Inflammatory macrophage (primary cell): ENCODE measurements around the gene IFT122.

Experiments
- DNase-seq, 2 donors: peaks; one replicate each; pipeline ENCODE4 v3.0.0-alpha.2; 2020 to 2022

IFT122 gene

DNA sequence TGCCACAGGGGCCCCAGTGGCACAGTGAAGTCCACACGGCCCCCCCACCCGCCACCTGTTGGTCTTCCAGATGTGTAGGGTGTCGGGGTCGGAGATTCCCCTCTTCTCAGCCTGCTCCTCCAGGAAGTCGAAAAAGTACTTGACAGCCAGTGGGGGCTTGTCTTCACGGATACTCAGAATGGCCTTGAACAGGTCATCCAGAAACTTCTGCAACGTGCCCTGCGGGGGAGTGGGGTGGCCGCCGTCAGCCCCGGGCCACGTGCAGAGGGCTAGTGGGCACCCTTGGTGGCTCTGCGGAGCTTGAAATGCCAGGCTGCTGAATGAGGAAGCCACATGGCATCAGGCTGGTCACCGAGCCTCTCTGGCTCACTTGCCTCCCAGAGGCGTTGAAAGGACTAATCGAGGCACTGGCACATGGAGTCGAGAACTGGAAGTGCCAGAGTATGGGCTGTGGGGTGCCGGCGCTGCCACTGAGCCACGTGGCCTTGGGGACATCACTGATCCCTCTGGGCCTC, 119.6 kb downstream of the IFT122 start:
- no peak for DNase-seq

DNA sequence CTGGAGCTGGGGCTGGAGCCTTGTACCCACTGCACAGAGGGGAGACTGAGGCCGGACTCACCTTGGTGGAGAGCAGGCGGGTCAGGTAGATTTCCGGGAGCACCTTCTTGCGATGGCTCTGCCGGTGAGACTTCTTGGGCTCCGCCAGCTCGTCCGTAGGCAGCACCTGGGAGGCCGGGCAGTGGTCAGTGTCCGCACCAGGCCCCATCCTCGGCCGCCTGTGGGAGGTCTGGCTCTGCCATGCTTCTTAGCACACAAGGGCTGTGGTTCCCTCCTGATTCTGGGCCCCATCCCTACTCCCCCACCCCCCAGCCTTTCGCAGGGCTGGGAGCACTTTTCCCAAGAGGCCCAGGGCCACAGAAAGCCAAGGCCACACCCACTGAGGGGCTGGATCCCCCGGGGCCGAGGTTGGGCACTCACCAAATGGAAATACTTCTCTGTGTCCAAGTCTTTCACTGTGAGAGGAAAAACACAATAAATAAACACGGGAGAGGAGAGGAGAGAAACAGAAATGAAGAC, 120.3 kb downstream of the IFT122 start:
- no peak for DNase-seq

DNA sequence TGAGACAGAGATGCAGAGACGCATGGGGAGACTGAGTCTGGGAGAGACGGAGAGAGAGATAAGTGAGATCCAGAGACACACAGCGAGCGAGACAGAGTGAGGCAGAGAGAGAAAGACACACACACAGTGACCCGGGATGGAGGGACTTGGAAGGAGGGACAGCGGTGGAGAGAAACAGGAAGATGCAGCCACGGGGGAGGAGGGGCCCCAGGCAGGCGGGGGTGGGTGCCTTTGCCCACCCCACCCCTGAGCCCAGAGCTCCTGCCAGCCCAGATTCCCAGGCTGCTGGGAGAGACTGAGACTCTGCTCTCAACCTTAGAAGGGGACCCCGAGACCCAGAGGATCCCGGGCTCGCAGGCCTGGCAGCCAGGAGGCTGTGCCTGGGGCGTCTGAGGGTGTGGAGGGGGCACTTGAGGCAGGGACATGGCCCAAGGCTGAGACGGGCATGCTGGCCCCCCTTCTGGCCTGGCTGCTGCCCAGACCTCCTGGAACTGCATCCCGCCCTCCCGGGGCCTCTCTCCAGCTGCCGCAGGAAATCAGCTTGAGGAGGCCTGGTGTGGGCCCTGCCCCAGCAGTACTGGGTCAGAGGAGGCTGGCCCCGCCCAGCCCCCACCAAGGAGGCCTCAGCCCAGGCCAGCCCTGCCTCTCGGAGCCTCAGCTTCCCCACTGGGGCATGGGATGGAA, 121.0 kb downstream of the IFT122 start:
- no peak for DNase-seq

DNA sequence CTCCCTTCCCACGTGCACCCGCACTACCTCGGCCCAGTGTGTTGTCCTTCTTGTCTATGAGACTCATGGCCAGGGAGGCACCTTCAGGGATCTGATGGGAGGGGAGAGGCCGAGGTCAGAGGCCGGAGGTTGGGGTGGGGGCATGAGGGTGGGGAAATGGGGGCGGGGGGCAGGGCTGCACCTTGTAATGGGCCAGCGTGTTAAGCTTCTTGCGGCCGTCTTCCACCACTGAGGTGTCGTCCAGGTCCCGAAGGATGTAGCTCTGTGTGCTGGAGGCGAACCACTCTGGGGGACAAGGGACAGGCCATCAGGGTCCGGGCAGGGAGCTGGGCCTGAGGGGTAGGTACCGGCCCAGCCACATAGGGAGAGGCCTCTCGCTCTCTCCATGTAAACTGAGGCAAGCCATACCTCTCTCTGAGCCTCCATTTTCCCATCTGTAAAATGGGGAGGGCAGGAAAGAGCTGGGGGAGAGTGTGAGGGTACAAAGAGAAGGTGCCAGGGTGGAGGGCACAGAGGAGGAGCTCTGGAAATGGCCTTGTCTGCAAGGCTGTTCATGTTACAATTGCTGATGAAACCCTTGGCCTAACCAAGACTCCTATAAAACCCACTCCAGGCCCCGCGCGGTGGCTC, 121.7 kb downstream of the IFT122 start:
- no peak for DNase-seq

DNA sequence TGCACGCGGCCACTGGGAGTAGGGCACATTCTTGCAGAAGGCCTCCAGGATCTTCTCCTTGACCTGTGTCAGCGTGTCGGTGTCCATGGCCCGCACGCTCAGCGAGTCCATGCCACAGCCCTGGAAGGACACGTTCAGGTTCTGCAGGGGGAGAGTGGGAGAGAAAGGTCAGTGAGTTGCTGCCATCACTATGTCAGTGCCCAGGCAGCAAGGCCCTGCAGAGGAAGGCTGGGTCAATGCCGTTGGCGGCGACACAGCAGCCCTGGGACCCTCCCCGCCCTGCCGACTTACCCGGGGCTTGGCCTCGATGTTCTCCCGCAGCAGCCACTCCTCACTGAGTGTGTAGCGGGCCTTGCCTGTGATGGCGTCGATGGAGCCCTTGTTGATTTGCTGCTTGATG, 122.8 kb downstream of the IFT122 start:
- no peak for DNase-seq

DNA sequence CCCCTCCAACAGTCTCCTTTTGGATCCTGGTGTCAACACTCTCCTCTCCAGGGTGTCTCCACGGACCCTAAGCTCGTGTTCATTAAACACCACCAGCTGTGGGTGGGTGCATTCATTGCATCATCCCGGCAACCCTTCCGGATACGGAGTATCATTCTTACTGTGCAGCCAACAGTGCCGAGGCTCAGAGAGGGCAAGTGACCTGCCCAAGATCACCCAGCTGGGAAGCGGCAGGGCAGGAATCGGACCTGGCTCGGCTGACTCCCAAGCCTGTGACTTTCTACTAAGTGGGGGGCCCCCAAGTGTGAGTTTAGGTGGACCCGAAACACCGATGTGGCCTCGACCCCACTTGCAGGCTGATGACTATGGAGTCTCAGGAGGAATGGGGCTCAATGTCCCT, 123.3 kb downstream of the IFT122 start:
- no peak for DNase-seq

DNA sequence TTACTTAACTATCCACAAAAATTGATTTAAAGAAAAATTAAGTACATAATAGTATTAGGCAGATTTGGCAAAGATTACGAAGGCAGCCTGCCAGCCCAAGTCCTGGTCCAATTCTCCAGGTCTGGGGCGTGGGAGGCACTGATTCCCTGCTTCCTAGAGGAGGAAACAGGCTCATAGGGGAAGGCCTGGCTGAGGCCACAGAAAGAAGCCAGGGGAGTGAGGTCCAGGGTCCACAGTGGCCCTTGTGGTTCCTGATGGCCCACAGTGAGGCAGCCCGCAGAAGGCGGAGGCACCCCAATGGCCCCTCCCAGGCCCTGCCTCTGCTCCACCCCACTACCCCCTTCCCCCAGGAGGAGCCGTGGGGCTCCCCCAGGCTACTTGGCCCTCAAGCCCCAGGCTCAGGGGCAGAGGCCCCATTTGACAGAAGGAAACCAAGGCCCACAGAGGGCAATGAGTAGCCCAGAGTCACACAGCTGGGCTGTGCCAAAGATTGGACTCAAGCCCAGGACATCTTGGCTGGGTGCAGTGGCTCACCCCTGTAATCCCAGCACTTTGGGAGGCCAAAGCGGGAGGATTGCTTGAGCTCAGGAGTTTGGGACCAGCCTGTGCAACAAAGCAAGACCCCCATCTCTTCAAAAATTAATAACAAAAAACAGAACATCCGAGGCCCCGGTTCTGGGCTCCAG, 124.0 kb downstream of the IFT122 start:
- no peak for DNase-seq

DNA sequence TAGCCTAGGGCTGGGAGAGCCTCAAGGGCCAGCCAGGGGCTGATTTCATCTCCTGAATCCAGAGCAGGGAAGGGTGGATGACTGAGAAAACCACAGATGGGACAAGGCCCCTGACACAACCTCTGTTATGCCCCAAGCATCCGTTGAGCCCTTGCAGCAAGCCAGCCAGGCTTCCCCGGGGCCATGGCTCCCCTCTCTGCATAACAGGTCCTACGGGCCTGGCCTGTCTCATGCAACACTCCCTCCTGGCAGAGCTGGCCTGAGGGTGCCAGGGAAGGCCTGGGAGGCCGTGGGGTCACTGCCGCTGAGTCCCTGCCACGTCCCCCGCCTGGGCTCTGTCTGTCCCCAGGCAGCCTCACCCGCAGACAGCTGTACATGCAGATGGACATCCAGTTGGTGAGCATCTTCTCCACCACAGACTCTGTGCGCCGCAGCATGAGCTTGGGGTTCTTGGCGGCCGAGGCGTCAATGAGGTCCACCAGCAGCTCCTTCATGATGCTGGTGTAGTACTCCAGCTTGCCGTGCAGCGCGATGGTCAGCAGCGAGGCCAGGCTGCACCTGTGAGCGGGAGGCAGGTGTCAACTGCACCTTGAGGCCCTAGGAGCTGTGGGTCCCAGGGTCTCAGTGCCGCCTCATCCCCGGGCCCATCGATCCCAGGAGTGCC, 125.1 kb downstream of the IFT122 start:
- DNase-seq, result no peak

DNA sequence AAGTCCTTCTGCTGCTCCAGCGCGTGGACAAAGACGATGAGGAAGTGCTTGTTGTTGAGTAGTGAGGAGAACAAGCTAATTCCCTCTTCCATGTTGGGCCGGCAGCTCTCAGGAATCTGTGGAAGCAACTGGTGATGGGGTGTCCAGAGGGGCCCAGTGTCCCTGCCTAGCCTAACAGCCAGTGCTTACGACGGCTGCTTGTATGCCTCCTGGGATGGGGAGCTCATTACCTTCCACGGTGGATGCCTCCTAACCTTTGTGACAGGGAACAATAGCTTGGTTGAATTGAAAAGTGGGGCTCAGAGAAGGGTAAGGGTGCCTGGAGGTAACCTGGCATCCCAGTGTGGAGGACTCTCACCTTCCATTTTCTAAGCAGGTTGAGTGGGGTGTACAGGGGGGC, 125.9 kb downstream of the IFT122 start:
- DNase-seq, result no peak

DNA sequence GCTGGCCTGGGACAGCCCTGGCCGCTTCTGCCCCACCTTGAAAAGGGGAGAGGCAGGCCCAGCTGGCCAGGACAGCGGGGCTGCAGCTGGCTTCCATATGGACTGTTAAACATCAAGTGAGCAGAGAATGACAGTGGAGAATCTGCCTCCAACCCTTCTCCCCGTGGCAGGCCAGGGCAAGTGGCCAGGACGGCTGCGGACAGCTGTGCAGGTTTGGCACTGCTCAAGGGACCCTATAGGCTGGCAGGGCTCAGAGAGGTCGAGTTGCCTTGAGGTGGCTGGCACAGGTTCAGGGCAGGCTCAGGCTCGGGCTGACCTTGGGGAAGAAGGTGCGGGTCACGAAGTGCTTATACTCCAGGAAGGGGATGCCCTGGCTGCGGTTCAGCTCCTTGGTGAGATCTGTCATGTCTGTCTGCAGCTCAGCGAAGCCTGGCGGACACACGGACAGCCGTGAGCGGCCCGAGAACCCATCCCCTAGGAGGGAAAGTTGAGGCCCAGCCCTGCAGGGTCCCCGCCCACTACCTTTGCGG, 127.2 kb downstream of the IFT122 start:
- no peak for DNase-seq

DNA sequence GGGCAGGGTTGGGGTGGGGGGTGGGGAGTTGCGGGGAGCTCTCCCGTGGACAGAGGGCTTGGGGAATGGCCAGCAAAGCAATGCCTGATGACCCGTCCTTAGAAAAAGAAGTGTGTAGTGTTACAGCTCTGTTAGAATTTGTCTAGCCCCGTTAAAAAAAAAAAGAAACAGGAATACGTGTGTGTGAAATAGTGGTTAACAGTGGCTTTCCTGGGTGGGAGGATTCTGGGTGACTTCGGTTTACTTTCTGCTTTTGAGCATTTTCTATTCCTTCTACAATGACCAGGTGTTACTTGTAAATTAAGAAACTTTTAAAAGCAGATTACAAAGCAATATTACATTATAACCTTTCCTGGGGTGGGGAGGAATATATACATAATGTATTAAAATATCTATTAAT, 127.9 kb downstream of the IFT122 start:
- DNase-seq, result no peak

DNA sequence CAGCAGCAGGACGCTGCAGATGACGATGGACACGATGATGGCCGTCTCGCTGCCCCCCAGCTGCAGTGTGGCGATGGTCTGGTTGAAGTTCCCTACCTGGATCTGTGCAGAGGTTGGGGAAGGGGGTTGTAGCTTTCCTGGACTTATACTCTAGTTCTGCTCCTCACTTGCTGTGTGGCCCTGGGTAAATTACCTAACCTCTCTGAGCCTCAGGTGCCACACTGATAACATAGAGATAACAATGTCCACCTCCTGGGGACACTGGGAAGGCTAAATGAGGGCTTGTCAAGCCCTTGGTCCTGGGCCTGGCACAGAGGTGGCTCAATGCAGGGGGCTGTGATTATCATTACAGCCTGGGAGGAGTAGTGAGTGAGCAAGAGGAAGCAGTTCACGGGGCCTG, 129.8 kb downstream of the IFT122 start:
- no peak for DNase-seq
